ENCODE data around the gene ATRN.

The ATRN gene

DNA sequence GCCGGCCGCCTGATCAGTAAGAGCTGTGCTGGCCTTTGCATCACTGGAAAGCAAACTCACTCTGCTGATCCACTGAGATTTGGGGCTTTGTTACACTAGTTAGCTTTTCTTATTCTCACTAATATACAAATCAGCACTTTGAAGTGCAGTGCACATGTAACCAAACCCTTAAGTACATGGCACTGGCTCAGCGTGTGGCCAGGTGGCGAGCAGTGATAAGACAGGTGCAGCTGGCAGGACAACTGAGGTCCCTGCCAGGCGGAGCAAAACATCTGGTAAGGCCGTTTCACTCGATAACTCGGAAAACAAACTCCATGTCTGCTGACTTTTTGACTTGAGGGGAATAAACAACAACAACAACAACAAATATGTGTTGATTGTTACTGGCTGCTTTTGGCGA is 181.4 kb downstream of the ATRN start:
- intact Hi-C loops (cut with DNase I) = no loop called here
- peak in 1 of 10 donors; percentile 49 for DNase-seq

DNA sequence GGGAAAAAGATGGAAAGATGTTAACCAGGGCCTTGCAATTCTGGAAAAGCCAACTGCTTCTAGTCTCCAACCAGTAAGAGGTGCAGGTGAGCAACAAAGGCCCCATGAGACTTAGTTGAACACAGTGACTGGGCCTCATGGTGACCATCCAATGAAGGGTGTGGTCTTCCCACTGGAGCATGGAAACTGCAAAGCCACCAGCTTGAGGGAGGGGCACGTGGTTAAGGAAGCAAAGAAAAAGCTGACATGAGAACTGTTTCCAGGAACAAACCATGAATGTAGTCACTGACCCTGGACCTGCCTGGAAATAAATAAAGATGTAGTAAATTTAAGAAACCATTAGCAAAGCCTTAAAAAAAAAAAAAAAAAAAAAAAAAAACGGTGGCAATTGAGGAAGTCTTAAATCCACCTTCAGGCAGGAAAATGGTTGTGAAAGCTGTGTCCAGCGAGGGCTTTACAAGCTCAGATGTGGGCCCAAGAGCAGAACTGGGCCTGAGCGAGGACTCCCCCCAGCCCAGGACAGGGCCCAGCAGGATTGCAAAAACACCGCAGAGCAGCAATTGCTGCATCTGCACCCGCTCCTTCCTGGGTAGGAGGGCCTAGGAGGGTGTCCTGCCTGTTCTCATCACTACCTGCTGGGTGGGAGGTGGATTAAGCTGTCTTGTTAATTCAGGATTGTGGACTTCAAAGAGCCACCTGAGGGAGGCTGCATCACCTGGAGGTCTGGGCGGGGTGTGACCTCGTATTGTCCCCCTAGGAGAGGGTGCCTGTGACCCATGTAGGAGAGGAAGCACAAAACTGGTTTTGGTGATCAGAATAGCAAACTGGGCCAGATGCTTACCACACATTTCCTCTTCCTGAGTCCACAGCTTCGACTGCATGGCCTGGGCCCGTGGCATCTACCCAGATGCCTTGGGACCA is 182.1 kb downstream of the ATRN start:
- peak in 2 of 10 donors; percentile 5 to 66 for DNase-seq
- intact Hi-C loops (cut with DNase I) = no loop called here

DNA sequence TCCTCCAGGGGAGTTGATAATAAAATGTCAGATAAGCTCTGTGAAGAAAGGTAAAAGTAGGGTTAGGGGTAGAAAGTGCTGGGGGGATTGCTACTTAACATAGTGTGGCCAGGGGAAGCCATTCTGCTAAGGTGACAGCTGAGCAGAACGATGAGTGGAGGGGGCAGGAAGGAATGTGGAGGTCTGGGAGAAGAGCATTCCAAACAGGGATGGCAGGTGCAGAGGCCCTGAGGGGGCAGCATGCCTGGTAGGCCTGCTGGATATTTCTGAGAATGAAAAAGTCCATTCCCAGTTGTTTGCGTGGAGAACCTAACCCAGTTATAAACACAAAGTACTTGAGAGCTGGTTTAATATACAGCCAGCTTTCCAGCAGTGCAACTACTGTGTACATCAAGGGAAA is 183.1 kb downstream of the ATRN start:
- intact Hi-C loops (cut with DNase I) = no loop called here
- no peak for DNase-seq

DNA sequence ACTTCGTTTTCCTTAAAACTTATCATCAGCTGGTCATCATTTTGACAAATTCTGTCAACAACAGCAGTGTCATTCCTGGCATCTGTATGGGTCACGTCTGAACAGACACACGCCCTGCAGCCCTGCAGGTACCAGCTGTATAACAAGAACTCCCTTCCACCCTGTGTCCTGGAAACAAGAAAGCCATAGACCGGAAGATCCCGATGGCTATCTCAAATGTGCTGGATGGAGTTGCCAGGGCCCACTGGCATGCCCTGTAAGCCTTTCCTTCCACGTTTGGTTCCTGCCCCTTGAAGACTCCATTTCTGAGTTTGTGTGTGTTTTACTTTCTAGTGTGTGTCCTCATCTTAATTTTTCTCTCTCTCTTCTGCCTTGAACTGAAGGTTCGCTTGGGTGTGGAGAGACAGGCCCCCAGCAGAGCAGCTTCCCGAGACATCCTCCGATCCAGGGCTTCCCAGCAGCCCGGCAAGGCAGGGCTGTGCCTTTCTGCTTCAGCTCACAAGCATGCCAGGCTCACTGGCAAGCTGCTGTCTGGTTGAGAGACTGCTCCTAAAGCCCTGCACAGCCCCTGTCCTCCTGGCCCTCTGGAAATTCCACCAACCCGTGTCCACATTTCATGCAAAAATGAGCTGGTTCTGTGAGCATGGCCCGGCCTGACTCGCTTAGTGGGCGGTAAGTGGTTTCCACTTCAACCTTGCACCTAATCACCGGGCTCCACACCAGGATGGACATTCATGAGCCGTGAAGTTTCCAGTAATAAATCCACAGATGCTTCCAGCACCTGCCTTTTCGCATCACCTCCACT is 183.7 kb downstream of the ATRN start:
- intact Hi-C loops (cut with DNase I) = no loop called here
- peak in 2 of 10 donors; percentile 4 to 80 for DNase-seq

DNA sequence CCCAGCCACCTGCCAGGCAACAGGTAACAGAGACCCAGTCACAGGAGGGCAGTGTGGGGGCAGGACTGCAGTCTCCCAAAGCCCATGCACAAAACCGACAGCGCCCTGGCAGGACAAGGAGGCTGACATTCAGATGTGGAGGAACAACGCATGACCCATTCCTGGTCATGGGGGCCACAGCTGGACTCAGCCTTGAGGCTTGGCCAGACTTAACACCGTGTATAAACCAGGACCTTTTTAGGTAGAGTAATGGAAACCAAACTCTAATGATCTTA is 184.2 kb downstream of the ATRN start:
- DNase-seq = peak in 2 of 10 donors; percentile 3 to 43

DNA sequence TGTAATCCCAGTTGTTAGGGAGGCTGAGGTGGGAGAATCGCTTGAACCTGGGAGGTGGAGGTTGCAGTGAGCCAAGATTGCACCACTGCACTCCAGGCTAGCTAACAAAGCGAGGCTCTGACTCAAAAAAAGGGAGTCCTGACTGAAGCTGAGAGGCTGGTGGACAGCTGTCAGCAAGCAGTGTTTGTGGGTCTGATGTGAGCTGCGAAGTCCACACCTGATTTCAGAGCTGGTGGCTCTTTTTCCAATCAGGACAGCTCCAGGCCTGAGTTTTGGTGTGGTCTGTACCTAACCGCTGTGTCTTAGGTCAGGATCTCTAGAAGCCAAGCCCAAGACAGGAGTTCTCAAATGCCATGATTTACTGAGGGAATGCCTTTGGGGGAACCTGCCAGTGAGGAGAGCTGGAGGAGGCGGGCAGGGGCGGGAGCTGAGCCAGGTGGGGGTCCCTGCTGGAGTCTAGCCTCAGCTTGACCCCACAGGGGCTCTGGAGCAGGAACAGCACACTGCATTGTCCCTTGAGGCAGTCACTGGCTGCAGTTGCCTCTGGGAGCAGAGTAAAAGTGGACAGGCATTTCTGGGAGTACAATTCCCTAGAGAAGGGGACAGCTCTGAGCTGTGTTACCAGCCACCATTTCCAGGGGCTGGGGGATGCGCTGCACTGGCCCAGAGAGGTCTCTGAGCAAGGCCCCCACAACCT is 187.3 kb downstream of the ATRN start:
- no peak for DNase-seq
- intact Hi-C loops (cut with DNase I) = no loop called here

More for the DNA sequence above, 184.2 kb downstream of the ATRN start:
- intact Hi-C loops (cut with DNase I) = no loop called here

- intact Hi-C loops (cut with DNase I) = no loop called here
- DNase-seq = peak in 3 of 10 donors; percentile 8 to 87 (median 32)
These were observed 188.1 kb downstream of the ATRN start for GRCh38 chr20:3658716-3659491.

DNA sequence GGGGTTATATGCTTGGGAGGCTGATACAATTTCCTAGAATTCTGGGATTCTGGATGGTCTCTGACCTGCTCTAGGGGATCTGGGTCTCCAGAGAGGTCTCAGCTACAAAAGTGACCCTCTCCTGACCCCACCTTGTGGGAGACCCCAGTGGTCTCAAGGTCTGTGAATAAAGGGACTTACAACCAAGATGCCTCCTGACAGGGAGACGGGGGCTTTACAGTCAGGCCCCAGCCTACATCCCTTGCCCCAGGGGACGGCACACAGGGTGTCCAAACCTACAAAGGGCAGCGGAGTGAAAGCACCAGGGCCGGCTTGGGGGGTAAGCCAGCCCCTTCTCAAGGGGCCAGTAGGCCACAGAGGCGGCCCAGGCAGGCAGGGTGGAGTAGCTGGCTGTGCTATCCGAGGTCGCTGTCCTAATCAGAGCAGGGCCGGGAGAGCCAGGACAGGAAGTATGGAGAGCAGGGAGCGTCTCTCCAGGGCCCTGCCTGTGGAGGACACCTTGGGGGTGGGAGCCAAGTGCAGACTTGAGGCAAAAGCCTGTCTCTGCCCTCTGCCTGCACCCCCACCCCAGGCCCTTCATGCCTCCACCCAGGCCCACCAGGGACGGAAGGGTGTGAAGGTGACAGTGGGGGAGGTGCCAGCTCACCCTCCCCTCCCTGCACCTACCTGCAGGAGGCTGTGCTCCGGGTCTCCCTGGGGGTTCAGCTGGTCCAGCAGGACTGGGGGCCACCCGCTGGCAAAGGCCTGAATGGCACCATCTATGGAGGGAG is 188.9 kb downstream of the ATRN start:
- intact Hi-C loops (cut with DNase I) = no loop called here
- peak in 3 of 10 donors; percentile 6 to 72 (median 63) for DNase-seq

DNA sequence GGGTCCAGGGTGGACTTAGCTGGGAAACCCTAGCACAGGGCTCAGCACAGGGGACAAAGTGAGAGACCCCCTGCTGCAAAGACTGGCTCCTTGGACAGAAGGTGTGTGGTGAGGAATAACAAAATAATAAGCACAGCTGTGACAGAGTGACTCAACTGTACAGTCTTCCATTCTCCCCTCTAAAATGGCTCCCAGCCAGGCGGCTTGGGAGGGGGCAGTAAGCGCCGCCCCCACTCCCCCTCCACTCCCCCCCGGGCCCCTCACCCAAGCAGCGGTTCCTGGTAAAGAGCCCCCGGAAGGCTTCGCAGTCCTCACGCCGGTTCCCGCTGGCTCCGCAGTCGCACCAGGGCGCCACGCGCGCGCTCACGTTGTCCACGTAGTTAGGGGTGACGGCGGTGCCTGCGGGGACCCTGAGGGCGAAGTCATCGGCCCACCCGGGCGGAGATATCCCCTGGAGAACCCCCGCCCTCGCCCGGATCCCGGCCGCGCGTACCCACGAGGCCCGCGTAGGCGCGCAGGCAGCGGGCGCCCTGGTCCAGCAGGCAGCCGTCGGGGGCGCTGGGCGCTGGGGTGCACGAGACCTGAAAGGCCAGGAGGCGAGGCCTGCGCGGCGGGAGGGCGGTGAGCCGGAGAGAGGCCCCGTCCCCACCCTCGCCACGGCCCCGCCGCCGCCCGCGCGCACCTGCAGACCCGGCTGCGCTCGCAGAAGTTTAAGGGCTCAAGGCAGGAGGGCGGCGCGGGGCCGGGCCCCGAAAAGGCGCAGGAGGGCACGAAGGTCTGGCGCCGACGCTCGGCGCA is 189.6 kb downstream of the ATRN start:
- intact Hi-C loops (cut with DNase I) = no loop called here

GRCh38 chr20:3661060-3661813 is 190.4 kb downstream of the ATRN start:
- DNase-seq = peak in 3 of 10 donors; percentile 5 to 67 (median 39)
- intact Hi-C loops (cut with DNase I) = no loop called here

More for the DNA sequence above, 189.6 kb downstream of the ATRN start:
- peak in 3 of 10 donors; percentile 2 to 75 (median 63) for DNase-seq

DNA sequence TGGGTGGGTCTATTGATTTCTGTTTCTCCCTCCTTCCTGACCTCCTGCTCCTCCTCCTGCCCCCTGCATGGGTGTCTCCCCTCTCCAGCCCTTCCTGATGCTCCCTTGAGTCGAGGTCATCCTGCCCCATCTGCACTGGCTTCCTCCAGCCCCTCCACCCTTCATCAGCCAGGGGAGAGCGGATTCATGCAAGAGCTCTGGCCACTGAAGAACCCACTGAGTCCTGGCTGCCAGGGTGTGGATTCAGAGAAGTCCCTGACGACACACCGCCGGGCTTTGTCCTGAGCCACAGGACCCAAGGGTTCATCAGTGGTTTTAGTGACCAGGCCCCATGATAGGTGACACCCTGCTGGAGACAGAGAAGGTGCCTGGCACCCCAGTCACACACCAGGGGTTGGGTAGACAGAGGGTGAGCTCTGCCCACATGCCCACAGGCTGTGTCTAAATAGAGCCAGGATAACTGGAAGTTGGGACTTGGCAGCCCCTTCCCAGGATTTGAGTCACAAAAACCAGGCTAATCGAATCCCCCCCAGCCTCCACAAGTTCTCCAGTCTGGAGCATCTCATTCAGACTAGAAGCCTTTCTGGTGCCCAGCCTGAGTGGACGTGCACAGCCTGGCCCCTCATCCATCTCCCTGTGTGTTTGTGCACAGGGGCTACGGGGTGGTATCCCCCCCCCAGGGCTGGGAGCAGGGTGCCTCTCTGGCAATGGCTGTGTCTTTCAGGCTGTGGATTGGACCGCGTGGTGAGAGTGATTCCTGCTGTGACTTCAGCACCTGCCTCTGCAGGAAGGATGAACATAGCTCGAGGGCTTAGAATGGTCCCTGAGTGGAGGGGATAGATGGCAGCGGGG is 191.2 kb downstream of the ATRN start:
- DNase-seq = peak in 4 of 10 donors; percentile 0 to 75 (median 36)
- intact Hi-C loops (cut with DNase I) = no loop called here

DNA sequence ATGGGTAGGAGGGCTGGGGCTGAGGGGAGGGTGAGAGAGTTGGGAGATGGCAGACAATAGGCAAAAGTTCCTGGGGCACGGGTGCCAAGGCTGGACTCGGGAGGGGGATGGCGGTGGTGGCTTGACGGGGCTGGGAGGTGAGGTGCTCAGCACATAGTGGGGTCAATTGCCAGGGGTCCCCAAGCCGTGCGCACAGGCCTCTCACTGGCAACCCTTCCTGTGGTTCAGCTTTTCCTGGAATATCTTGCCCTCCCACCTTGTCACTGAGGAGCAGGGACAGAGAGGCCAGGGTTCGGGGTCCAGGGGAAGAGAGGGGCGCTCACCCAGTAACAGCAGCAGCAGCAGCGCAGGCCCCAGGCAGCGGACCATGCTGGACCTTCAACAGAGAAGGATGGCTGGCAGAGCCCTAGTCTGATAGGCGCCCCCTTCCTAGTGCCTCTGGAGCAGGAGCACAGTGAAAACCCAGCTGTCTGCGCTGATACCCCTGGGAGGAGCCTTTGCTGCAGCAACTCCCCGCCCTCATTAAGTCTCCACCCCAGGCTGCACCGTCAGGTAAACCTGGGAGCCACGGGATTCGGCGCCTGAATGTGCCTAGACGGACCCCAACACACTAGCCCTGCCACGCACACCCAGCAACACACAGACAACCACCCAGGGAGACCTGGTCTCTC is 192.3 kb downstream of the ATRN start, which contains the start of gene GFRA4:
Gene GFRA4, minus strand, starts transcription at position 369 of the 671 bp plus-strand sequence. Its CDS starts 0 bp downstream, at position 369.
- intact Hi-C loops (cut with DNase I) = no loop called here

DNA sequence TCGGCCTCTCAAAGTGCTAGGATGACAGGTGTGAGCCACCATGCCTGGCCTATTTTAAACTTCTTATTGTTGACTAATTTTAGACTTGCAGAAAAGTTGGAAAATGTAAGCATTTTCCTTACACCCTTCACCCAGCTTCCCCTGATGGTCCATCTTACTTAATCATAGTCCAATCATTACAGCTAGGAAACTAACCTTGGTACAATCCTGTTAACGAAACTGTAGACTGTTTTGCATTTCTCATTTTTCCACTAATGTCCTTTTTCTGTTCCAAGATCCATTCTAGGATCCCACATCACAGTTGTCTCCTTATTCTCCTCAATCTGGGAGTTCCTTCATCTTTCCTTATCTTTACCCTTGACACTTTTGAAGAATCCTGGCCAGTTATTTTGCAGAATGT is 193.0 kb downstream of the ATRN start:
- DNase-seq = no peak
- intact Hi-C loops (cut with DNase I) = no loop called here

More for the DNA sequence above, 192.3 kb downstream of the ATRN start, which contains the start of gene GFRA4:
- DNase-seq = peak in 2 of 10 donors; percentile 76 to 84

- peak in 1 of 10 donors; percentile 14 for DNase-seq
- intact Hi-C loops (cut with DNase I) = no loop called here
These were observed 196.7 kb downstream of the ATRN start for GRCh38 chr20:3667434-3668037.

GRCh38 chr20:3669710-3670367 is 199.0 kb downstream of the ATRN start:
- DNase-seq = no peak
- intact Hi-C loops (cut with DNase I) = loop anchor here (10.0 kb wide), 1 partner anchor 415 kb away; no protein-coding TSS in a partner anchor

Data from posterior cingulate gyrus (tissue), 11 donors.